GM10266 (cell line): ENCODE measurements around the gene PDZD2.

Source experiments
- DNase-seq: peaks from one replicate; pipeline ENCODE4 v3.0.0; 2012; ENCODE audit errors: extremely low spot score
- TF ChIP-seq, protein P1 (sequence below): IDR thresholded peaks from 2 replicates; pipeline ENCODE4 v1.5.1; 2012; ENCODE audit warnings: mild to moderate bottlenecking, low read depth; ENCODE audit not compliant: control insufficient read depth, insufficient read depth; ENCODE audit errors: missing control alignments

Gene PDZD2

DNA sequence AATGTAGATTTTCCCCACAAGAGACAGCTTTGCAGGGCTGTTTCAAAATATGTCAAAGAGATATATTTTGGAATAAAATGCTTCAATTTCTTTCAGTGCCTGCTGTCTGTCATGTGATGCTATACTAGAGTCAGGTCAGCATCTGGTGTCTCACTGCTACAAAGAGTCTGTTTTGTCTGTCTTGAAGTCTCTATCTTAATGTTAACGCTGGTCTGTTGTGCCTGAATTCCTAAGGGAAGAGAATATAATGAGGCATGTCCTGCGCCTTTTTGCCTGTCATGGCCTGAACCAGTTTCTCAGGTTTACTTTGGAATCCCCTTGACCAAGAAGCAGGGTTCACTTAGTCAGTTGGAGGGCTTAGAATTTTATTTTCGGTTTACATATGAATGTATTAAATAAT is 176.4 kb downstream of the PDZD2 start:
- DNase-seq: no peak
- TF ChIP-seq, protein P1, sequence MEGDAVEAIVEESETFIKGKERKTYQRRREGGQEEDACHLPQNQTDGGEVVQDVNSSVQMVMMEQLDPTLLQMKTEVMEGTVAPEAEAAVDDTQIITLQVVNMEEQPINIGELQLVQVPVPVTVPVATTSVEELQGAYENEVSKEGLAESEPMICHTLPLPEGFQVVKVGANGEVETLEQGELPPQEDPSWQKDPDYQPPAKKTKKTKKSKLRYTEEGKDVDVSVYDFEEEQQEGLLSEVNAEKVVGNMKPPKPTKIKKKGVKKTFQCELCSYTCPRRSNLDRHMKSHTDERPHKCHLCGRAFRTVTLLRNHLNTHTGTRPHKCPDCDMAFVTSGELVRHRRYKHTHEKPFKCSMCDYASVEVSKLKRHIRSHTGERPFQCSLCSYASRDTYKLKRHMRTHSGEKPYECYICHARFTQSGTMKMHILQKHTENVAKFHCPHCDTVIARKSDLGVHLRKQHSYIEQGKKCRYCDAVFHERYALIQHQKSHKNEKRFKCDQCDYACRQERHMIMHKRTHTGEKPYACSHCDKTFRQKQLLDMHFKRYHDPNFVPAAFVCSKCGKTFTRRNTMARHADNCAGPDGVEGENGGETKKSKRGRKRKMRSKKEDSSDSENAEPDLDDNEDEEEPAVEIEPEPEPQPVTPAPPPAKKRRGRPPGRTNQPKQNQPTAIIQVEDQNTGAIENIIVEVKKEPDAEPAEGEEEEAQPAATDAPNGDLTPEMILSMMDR: no peak

DNA sequence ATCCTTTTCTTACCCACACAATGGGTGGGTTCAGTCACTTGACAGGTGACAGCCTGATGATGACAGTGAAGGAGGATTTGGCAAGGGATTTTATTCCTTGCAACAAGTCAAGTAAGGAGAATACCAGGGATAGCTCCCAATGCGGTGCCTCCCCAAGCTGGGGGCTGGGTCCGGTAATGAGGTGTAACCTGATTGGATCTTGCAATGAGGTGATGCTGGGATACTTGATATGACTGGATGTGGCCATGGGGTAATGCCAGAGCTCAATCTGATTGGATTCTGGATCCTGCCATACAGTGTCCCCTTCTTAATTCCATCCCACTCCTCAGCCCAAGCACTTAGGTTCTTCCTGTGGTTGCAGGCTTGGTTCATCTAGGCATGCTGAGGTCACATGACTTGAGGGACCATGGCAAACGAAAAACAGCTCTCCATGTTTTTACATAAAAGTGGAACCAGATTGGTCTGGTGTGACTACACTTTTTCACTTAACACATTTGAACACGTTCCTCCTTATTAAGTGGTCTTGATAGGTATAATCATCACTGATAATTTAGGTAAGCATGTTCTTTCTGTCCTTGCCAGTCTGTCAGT is 181.1 kb downstream of the PDZD2 start:
- DNase-seq: no peak
- TF ChIP-seq, protein P1: no peak

DNA sequence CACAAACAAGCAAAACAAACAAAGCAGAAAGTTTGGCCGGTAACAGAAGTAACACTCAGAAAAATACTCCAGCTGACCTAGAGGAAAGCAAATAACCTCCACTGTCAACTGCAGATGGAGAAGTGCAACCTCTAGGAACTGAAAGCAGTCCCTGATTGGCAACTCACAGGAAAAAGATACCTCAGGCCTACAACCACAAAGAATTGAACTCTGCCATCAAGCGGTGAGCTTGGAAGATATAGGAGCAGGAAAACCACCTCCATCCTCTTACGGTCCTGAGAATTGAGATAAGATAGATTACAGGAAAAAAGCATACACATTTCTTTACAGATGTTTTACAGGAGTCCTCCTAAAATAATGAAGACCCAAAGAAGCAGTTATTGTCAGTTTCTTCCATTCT is 184.5 kb downstream of the PDZD2 start:
- TF ChIP-seq, protein P1: no peak
- DNase-seq: no peak

DNA sequence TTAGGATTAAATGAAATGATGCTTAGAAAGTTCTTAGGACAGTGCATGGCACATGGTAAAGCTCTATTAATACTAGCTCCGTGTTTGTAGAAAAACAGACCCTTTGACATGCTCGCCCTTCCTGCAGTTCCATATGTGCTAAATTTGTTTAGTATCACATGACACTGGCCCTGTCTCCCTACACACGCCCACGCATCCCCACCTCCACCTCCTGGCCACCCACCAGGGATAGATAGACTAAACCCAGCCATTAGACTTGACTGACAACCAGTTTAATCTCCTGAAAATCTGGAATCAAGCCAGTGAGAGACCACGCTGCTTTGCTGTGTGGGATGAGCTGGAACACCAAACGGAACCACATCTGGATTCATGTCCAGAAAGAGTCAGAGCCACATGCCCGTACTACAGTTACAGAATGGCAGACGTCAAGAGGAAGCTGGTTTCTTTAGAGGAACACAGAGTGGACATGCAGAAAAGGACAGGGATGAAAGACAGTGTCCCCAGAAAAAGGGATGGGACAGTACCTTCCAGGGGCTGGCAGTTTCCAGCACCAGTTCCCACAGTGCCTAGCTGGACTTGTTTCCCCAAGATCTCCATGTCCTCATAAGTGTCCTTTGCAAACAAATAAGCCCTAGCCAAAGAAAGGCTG is 186.1 kb downstream of the PDZD2 start:
- TF ChIP-seq, protein P1: no peak
- DNase-seq: no peak

DNA sequence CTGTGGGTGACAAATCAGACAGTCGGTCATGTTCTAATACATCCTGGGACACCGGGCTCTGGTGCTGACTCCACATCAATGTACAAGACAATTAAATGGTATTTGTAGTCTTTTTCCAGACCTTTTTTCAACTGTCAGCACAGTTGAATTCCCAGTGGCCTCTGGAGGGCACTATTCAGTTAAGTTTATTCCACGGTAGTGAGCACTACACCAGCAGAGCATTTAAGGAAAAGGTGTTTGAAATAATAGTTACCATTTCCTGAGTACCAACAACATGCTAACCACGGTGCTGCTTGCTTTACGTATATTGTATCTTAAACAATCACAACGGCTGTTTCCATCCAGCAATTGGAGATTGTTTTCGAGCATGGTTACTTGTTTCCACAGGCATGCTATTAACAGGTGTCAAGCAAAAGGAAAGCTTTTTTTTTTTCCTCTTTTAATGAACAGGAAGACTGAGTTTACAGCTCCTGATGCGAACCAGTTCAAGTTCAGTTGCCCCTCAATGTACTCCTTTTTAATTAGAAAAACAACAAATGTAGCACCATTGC is 186.7 kb downstream of the PDZD2 start:
- peak; percentile 27 for DNase-seq
- TF ChIP-seq, protein P1: peak; percentile 54

DNA sequence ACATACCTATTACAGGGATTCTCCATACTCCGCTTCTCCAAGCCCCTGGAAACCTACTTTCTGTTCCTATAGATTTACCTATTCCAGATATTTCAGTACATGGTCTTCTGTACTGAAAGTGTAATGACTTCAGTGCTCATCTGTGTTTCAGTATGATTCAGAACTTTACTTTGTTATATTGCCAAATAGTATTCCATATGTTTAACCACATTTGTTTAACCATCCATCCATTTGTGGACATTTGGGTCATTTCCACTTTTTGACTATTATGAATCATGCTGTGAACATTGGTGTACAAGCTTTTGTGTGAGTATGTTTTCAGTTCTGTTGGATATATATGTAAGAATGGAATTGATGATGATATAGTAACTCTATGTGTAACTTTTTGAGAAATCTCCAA is 188.9 kb downstream of the PDZD2 start:
- TF ChIP-seq, protein P1: no peak
- DNase-seq: no peak

DNA sequence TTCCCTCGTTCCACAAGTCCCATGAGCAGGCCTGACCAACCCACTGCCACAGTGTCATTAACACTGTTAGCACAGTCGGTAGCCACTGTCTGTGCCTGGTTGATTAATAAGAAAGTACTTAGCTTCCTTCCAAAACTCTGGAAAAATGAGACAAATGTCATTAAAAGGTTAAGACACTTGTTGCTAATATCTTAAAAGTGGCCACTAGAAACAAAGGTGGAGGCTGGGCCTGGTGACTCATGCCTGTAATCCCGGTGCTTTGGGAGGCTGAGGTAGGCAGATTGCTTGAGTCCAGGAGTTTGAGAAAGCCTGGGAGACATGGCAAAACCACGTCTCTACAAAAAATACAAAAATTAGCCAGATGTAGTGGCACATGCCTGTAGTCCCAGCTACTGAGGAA is 194.0 kb downstream of the PDZD2 start:
- TF ChIP-seq, protein P1: no peak
- no peak for DNase-seq
